Common myeloid progenitor, CD34-positive (primary cell): Measurements from ENCODE around the gene MSL2.

Experiments
- CTCF ChIA-PET: fragments of 350-600 bp; sonication (Branson Sonifier 250); formaldehyde crosslinking; loops from one replicate; lab custom pipeline; 2021; ENCODE audit warnings: antibody characterized with exemption; lab: Charles Lee
- POLR2A ChIA-PET: fragments of 350-600 bp; sonication (Branson Sonifier 250); formaldehyde crosslinking; loops from one replicate; lab custom pipeline; 2021; ENCODE audit warnings: antibody characterized with exemption; lab: Charles Lee
- DNase-seq, 3 donors: peaks; one replicate each; pipeline versions ENCODE4 v3.0.0 to v3.0.0-alpha.2; 2013
- H3K27ac ChIP-seq, 2 experiments: 1 replicate in 1 of 2; 2 replicates in 1 of 2; pipeline ENCODE4 v1.7.0; 2013; ENCODE audit warnings: inconsistent platforms in 2 of 2, low read length in 2 of 2, mild to moderate bottlenecking in 2 of 2, low read depth in 1 of 2, moderate library complexity in 1 of 2; ENCODE audit not compliant: severe bottlenecking in 2 of 2, insufficient read depth in 1 of 2, poor library complexity in 1 of 2
- H3K27me3 ChIP-seq, 5 experiments: replicated peaks in 2 of 5; 1 replicate in 3 of 5; 2 replicates in 2 of 5; pipeline versions ENCODE4 v1.6.1 to v1.7.0; 2013; ENCODE audit warnings: low read length in 4 of 5, mild to moderate bottlenecking in 2 of 5, moderate library complexity in 2 of 5, inconsistent platforms in 1 of 5; ENCODE audit not compliant: insufficient read depth in 5 of 5, control insufficient read depth in 4 of 5
- H3K36me3 ChIP-seq, 4 experiments: 1 replicate in 2 of 4; 2 replicates in 2 of 4; pipeline versions ENCODE4 v1.6.1 to v1.7.0; 2013; ENCODE audit warnings: low read length in 3 of 4, control low read depth in 1 of 4, mild to moderate bottlenecking in 1 of 4; ENCODE audit not compliant: control insufficient read depth in 4 of 4, insufficient read depth in 4 of 4
- H3K4me1 ChIP-seq, 4 experiments: 1 replicate in 3 of 4; 2 replicates in 1 of 4; pipeline versions ENCODE4 v1.6.1 to v1.7.1; 2013; ENCODE audit warnings: low read length in 3 of 4, mild to moderate bottlenecking in 3 of 4, control low read depth in 1 of 4, inconsistent platforms in 1 of 4, moderate library complexity in 1 of 4; ENCODE audit not compliant: control insufficient read depth in 4 of 4, insufficient read depth in 4 of 4; ENCODE audit errors: control extremely low read depth in 1 of 4
- H3K4me3 ChIP-seq, 7 experiments: 1 replicate in 4 of 7; 2 replicates in 3 of 7; pipeline versions ENCODE4 v1.5.1 to v1.7.0; 2013; ENCODE audit warnings: mild to moderate bottlenecking in 7 of 7, low read length in 6 of 7, moderate library complexity in 6 of 7, inconsistent platforms in 2 of 7, low read depth in 2 of 7, control low read depth in 1 of 7; ENCODE audit not compliant: insufficient read depth in 4 of 7, control insufficient read depth in 1 of 7; ENCODE audit errors: extremely low read depth in 1 of 7
- H3K9me3 ChIP-seq, 5 experiments: 1 replicate in 4 of 5; 2 replicates in 1 of 5; pipeline versions ENCODE4 v1.6.1 to v1.7.1; 2013; ENCODE audit warnings: low read length in 4 of 5, mild to moderate bottlenecking in 2 of 5, inconsistent platforms in 1 of 5, low read depth in 1 of 5, moderate library complexity in 1 of 5; ENCODE audit not compliant: control insufficient read depth in 4 of 5, insufficient read depth in 2 of 5; ENCODE audit errors: control extremely low read depth in 1 of 5
- WGBS: methylation state at CpG from one replicate; pipeline ENCODE4 v1.1.5; 2013; ENCODE audit not compliant: insufficient coverage; 5-methylcytosine and 5-hydroxymethylcytosine counted together

MSL2 gene

DNA sequence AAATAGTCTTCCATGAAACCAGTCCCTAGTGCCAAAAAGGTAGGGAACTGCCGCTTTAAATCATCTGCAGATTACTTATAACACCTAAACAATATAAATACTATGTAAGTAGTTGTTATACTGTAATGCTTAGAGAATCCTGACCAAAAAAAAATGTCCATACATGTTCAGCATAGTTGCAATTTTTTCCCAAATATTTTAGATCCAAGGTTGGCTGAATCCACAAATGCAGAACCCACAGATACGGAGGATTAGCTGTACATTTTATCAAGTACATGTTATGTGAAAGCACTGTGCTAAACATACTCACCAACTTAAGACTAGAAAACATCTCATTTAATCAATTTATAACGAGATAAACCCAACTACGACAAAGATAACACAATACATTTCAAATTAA, 9.3 kb downstream of the MSL2 start:
- ChIA-PET CTCF (interaction anchor here (1.2 kb wide), 1 partner anchor 16 kb away, joined by 3 read pairs; no protein-coding TSS in a partner anchor), POLR2A (no interaction called here)
- no peak for DNase-seq
- Histone ChIP-seq H3K9me3 (no peaks in the 10 kb centered on the region), H3K36me3 (peaks cover 0 to 3% (median 0%) of the 10 kb centered on the region in 4 experiments), H3K27ac (peak overlapping the region in 1 of 2 experiments; percentile 34), H3K4me3 (no peak overlapping the region), H3K27me3 (no peaks in the 10 kb centered on the region), H3K4me1 (peaks cover 16 to 42% (median 34%) of the 10 kb centered on the region in 4 experiments)
- 90% methylated on average over 2 of the region's 4 CpGs for WGBS

DNA sequence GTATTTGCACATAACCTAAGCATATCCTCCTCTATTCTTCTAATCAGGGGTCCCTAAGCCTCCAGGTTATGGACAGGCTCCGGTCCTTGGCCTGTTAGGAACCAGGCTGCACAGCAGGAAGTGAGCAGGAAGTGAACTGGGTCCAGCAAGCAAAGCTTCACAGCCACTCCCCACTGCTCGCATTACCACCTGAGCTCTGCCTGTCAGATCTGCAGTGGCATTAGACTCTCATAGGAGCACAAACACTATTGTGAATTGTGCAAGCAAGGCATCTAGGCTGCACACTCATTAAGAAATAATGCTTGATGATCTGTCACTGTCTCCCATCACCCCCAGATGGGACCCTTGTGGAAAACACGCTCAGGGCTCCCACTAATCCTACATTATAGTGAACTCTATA, 9.8 kb downstream of the MSL2 start:
- peak overlapping the region in 1 of 7 experiments; percentile 16 for H3K4me3 ChIP-seq
- ChIA-PET CTCF (interaction anchor here (0.6 to 1.2 kb wide), 2 partner anchors 15 to 25 kb away, joined by 3 read pairs; no protein-coding TSS in a partner anchor), POLR2A (interaction anchor here (2.0 kb wide), 1 partner anchor 10 kb away, joined by 4 read pairs; the partner anchor contains the start of gene MSL2)
- no peak for DNase-seq
- peaks cover 15 to 37% (median 31%) of the 10 kb centered on the region in 4 experiments for H3K4me1 ChIP-seq
- peaks cover 0 to 3% (median 0%) of the 10 kb centered on the region in 4 experiments for H3K36me3 ChIP-seq
- WGBS = 0% methylated on average over 2 of the region's 3 CpGs
- H3K27me3 ChIP-seq = no peaks in the 10 kb centered on the region
- no peak overlapping the region for H3K27ac ChIP-seq
- no peaks in the 10 kb centered on the region for H3K9me3 ChIP-seq

DNA sequence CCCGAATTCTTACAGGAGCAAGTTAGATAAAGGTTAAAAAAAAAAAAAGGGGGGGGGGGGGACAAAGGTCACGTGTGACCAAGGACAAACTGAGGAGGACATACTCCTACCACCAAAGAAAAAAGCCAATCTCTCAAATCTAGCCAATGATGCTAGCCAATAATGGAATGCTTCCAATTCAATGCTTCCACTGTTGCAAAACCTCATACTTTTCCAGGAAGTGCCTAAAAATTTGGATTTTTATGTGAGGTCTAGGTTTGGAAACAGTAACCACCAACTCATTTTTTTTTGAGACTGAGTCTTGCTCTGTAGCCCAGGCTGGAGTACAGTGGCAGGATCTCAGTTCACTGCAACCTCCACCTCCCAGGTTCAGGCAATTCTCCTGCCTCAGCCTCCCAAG, 11.4 kb downstream of the MSL2 start:
- Histone ChIP-seq H3K4me1 (peaks cover 11 to 35% (median 23%) of the 10 kb centered on the region in 4 experiments), H3K36me3 (peaks cover 0 to 3% (median 0%) of the 10 kb centered on the region in 4 experiments), H3K4me3 (no peak overlapping the region), H3K27me3 (no peaks in the 10 kb centered on the region), H3K9me3 (no peaks in the 10 kb centered on the region), H3K27ac (no peak overlapping the region)
- CTCF ChIA-PET = interaction anchor here (1.3 kb wide), 1 partner anchor 8 kb away, joined by 5 read pairs; no protein-coding TSS in a partner anchor
- no peak for DNase-seq
- POLR2A ChIA-PET = interaction anchor here (2.0 kb wide), 1 partner anchor 12 kb away, joined by 4 read pairs; the partner anchor contains the start of gene MSL2
- WGBS = no CpG with 5 or more reads among the region's 2 CpGs

DNA sequence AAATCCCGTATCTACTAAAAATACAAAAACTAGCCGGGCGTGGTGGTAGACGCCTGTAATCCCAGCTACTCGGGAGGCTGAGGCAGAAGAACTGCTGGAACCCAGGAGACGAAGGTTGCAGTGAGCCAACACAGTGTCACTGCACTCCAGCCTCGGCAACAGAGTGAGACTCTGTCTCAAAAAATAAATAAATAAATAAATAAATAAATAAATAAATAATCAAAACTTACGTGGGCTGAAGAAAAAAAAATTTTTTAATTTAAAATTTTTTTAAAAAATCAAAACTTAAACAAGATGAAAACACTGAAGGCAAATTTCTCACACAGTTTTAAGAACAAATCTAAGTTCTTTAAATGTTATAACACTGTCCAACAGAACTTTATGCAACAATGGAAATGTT, 14.4 kb downstream of the MSL2 start:
- Histone ChIP-seq H3K4me1 (peaks cover 7 to 17% (median 10%) of the 10 kb centered on the region in 4 experiments), H3K27me3 (no peaks in the 10 kb centered on the region), H3K36me3 (peaks cover 0 to 3% (median 0%) of the 10 kb centered on the region in 4 experiments), H3K27ac (no peak overlapping the region), H3K9me3 (no peaks in the 10 kb centered on the region), H3K4me3 (no peak overlapping the region)
- no peak for DNase-seq
- ChIA-PET CTCF (interaction anchor here (1.2 kb wide), 1 partner anchor 571 kb away, joined by 5 read pairs; the partner anchor contains the start of gene STAG1), POLR2A (interaction anchor here (1.9 kb wide), 1 partner anchor 14 kb away, joined by 5 read pairs; the partner anchor contains the start of gene MSL2)
- WGBS = 100% methylated on average over 5 of the region's 8 CpGs

DNA sequence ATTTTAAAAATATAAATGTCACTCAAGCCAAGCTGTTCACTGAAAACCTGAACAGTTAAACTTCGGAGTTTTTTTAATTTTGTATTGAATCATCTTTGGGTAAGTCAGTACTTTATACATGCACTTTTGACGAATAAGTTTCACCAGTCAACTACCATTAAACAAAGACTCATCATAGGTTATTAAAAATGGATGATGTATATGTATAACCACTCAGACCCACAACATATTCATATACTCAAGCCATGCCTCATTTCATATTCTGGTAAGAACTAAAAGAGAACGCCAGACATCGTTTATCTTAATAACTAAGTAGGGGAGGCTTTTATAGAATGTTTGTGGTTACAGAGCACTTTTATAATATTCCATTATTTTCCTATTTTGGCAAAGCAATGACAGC, 18.3 kb downstream of the MSL2 start:
- no CpG with 5 or more reads among the region's 4 CpGs for WGBS
- no peaks in the 10 kb centered on the region for H3K9me3 ChIP-seq
- H3K27me3 ChIP-seq = no peaks in the 10 kb centered on the region
- DNase-seq = no peak
- H3K4me3 ChIP-seq = no peak overlapping the region
- H3K36me3 ChIP-seq = peaks cover 0 to 3% (median 0%) of the 10 kb centered on the region in 4 experiments
- peak overlapping the region in 1 of 2 experiments; percentile 15 for H3K27ac ChIP-seq
- H3K4me1 ChIP-seq = peaks cover 0 to 9% (median 5%) of the 10 kb centered on the region in 4 experiments
- ChIA-PET CTCF (interaction anchor here (1.0 to 2.2 kb wide), 2 partner anchors 11 to 13 kb away, joined by 3 to 8 read pairs; no protein-coding TSS in a partner anchor), POLR2A (no interaction called here)

DNA sequence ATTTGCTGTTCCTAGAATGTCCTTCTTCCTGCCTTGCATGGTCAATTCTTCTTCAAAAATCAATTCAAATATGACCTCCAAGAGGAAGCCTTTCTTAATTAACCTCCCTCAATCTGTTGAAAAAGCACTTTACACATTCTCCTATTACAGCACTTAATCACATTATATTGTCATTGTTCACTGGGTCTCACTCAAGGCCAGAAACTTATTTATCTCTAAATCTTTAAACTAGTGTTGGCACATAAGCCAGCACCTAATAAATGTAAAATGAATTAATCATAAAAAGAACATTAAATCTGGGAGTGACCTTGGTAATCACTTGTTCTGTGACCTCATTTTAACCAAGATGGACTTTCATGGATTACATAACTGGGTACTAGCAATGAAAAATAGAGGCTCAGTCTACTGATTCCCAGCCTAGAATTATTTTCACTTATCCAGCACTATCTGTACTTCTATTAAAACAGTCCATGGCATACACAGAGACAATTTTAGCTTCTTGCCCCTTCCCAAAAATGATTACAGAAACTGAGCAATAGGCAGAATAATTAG, 22.1 kb downstream of the MSL2 start:
- Histone ChIP-seq H3K4me3 (no peak overlapping the region), H3K4me1 (peaks cover 4 to 24% (median 20%) of the 10 kb centered on the region in 4 experiments), H3K9me3 (no peaks in the 10 kb centered on the region), H3K27me3 (no peaks in the 10 kb centered on the region), H3K36me3 (no peaks in the 10 kb centered on the region), H3K27ac (peak overlapping the region in 1 of 2 experiments; percentile 27)
- POLR2A ChIA-PET = no interaction called here
- no peak for DNase-seq
- CTCF ChIA-PET = no interaction called here

DNA sequence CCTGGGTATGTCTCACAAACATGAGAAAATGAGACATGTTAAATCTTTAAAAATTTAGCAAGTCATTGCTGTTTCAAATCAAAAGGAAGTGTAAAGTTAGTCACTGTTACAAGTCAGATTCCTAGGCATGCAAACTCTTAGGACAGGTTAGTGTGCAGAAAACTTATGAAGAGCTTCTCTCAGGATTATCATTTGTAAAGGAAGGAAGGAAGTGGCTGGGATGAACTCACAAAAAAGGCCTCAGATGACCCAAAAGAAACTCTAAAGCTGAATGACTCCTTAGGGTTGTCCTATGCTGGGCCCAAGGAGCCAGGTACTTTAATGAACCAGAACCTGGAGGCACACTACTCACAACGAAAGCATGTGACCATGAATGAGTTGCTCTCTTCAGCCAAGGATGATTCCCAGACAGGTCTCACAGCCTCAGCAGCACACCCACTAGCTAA, 25.0 kb downstream of the MSL2 start:
- ChIA-PET CTCF (interaction anchor here (0.6 to 1.4 kb wide), 5 partner anchors 12 to 22 kb away, joined by 3 to 5 read pairs (median 3); no protein-coding TSS in a partner anchor), POLR2A (no interaction called here)
- Histone ChIP-seq H3K27me3 (no peaks in the 10 kb centered on the region), H3K36me3 (no peaks in the 10 kb centered on the region), H3K4me3 (peak overlapping the region in 2 of 7 experiments; percentile 3 to 53), H3K27ac (peak overlapping the region; percentile 49 to 84), H3K4me1 (peaks cover 4 to 24% (median 20%) of the 10 kb centered on the region in 4 experiments), H3K9me3 (no peaks in the 10 kb centered on the region)
- peak; percentile 38 to 79 (median 63) for DNase-seq
- no CpG with 5 or more reads among the region's 1 CpG for WGBS
